H1 (cell line): ENCODE results near the gene PDE4D. TPM values are rescaled to one million over a fixed set of nuclear protein-coding genes. Genes with fewer than 3 reads are reported as not detected.

Source experiments
- CTCF ChIA-PET: fragments of 300-600 bp; sonication (Branson Sonifier 250); formaldehyde crosslinking; loops from one replicate; lab custom pipeline; 2021; ENCODE audit not compliant: partially characterized antibody; lab: Charles Lee
- POLR2A ChIA-PET: fragments of 300-600 bp; sonication (Branson Sonifier 250); formaldehyde crosslinking; loops from one replicate; lab custom pipeline; 2021; ENCODE audit warnings: inconsistent platforms; ENCODE audit not compliant: partially characterized antibody; lab: Charles Lee
- DNase-seq, 2 experiments: peaks; one replicate each; pipeline versions ENCODE4 v3.0.0 to v3.0.0-alpha.2; 2010 to 2022; ENCODE audit warnings: low spot score in 2 of 2, low read depth in 1 of 2, mixed read lengths in 1 of 2
- FAIRE-seq: peaks from 2 replicates; lab custom pipeline; 2011; peaks lifted over from hg19 to GRCh38; lab: Jason Lieb, UNC
- H2AFZ ChIP-seq: 2 replicates; pipeline ENCODE4 v1.8.1; 2012; ENCODE audit warnings: low read length, inconsistent platforms
- H2AK5ac ChIP-seq: 2 replicates; pipeline ENCODE4 v1.6.1; 2013; ENCODE audit warnings: low read depth, low read length
- H2BK120ac ChIP-seq: replicated peaks from 2 replicates; pipeline ENCODE3; 2013; ENCODE audit warnings: low read depth, low read length, inconsistent platforms
- H2BK12ac ChIP-seq: 2 replicates; pipeline ENCODE4 v1.6.1; 2013; ENCODE audit warnings: low read depth, low read length
- H2BK15ac ChIP-seq: 2 replicates; pipeline ENCODE4 v1.6.1; 2013; ENCODE audit warnings: low read length
- H2BK20ac ChIP-seq: 2 replicates; pipeline ENCODE4 v1.6.1; 2013; ENCODE audit warnings: low read length
- H2BK5ac ChIP-seq: 2 replicates; pipeline ENCODE4 v1.6.1; 2013; ENCODE audit warnings: low read depth, low read length
- H3K14ac ChIP-seq: 2 replicates; pipeline ENCODE4 v1.6.1; 2013; ENCODE audit warnings: inconsistent platforms; ENCODE audit not compliant: insufficient read length
- H3K18ac ChIP-seq: 2 replicates; pipeline ENCODE4 v1.6.1; 2013; ENCODE audit warnings: low read length; ENCODE audit errors: extremely low read depth
- H3K23ac ChIP-seq: 2 replicates; pipeline ENCODE4 v1.6.1; 2013; ENCODE audit warnings: inconsistent platforms; ENCODE audit not compliant: insufficient read length
- H3K23me2 ChIP-seq: 2 replicates; pipeline ENCODE4 v1.6.1; 2013; ENCODE audit warnings: low read depth, low read length
- H3K27ac ChIP-seq: 2 replicates; pipeline ENCODE4 v1.6.1; 2011; ENCODE audit warnings: low read depth, low read length, inconsistent platforms
- H3K27me3 ChIP-seq, 4 experiments: replicated peaks in 1 of 4; 1 replicate in 1 of 4; 2 replicates in 3 of 4; pipeline versions ENCODE4 v1.6.1 to v1.8.1; 2011 to 2013; ENCODE audit warnings: low read length in 3 of 4, mild to moderate bottlenecking in 3 of 4, inconsistent platforms in 2 of 4, mixed read lengths in 2 of 4, moderate library complexity in 1 of 4; ENCODE audit not compliant: control insufficient read depth in 3 of 4, insufficient read depth in 3 of 4; ENCODE audit errors: extremely low read depth in 1 of 4
- H3K36me3 ChIP-seq, 4 experiments: 2 replicates each; pipeline versions ENCODE4 v1.6.1 to v1.8.1; 2011 to 2013; ENCODE audit warnings: mild to moderate bottlenecking in 4 of 4, low read length in 3 of 4, moderate library complexity in 2 of 4, control low read depth in 1 of 4, inconsistent platforms in 1 of 4; ENCODE audit not compliant: insufficient read depth in 4 of 4, control insufficient read depth in 2 of 4
- H3K4ac ChIP-seq: replicated peaks from 2 replicates; pipeline ENCODE3; 2013; ENCODE audit warnings: low read length, low read depth, mixed read lengths, inconsistent platforms; ENCODE audit not compliant: insufficient read length
- H3K4me1 ChIP-seq, 4 experiments: replicated peaks in 1 of 4; 1 replicate in 1 of 4; 2 replicates in 3 of 4; pipeline versions ENCODE4 v1.6.1 to v1.8.1; 2011 to 2013; ENCODE audit warnings: low read length in 3 of 4, inconsistent platforms in 2 of 4, mixed read lengths in 1 of 4; ENCODE audit not compliant: insufficient read depth in 4 of 4, control insufficient read depth in 3 of 4
- H3K4me2 ChIP-seq, 2 experiments: 2 replicates each; pipeline versions ENCODE4 v1.6.1 to v1.8.1; 2011 to 2013; ENCODE audit warnings: low read depth in 2 of 2, low read length in 2 of 2, control low read depth in 1 of 2, inconsistent platforms in 1 of 2, mild to moderate bottlenecking in 1 of 2; ENCODE audit not compliant: insufficient read depth in 1 of 2
- H3K4me3 ChIP-seq, 4 experiments: fragments of 200-600, 300-600 bp in 1 of 4; sonication (generic), shearing (Covaris generic), sonication (Bioruptor Twin) in 1 of 4; 2 replicates each; pipeline versions ENCODE4 v1.5.1 to v1.8.1; 2011 to 2016; ENCODE audit warnings: low read length in 4 of 4, low read depth in 3 of 4, control low read depth in 2 of 4, inconsistent platforms in 2 of 4, mild to moderate bottlenecking in 2 of 4, mixed read lengths in 1 of 4, moderate library complexity in 1 of 4; ENCODE audit not compliant: insufficient read depth in 2 of 4; ENCODE audit errors: extremely low read depth in 1 of 4
- H3K56ac ChIP-seq: replicated peaks from 2 replicates; pipeline ENCODE3; 2013; ENCODE audit warnings: low read depth, mild to moderate bottlenecking, mixed read lengths, low read length, inconsistent platforms; ENCODE audit not compliant: insufficient read length
- H3K79me1 ChIP-seq: 2 replicates; pipeline ENCODE4 v1.6.1; 2013; ENCODE audit warnings: low read depth, low read length, control low read depth
- H3K79me2 ChIP-seq, 2 experiments: 2 replicates each; pipeline versions ENCODE4 v1.6.1 to v1.8.1; 2012 to 2013; ENCODE audit warnings: low read length in 2 of 2, mild to moderate bottlenecking in 2 of 2, inconsistent platforms in 1 of 2; ENCODE audit not compliant: insufficient read depth in 2 of 2, control insufficient read depth in 1 of 2
- H3K9ac ChIP-seq, 4 experiments: replicated peaks in 1 of 4; 1 replicate in 1 of 4; 2 replicates in 3 of 4; pipeline versions ENCODE4 v1.6.1 to v1.8.1; 2011 to 2013; ENCODE audit warnings: low read depth in 3 of 4, low read length in 3 of 4, control low read depth in 2 of 4, mild to moderate bottlenecking in 2 of 4, moderate library complexity in 2 of 4, inconsistent platforms in 1 of 4; ENCODE audit errors: extremely low read depth in 1 of 4
- H3K9me3 ChIP-seq, 2 experiments: 2 replicates each; pipeline versions ENCODE4 v1.6.1 to v1.8.1; 2012 to 2013; ENCODE audit warnings: mild to moderate bottlenecking in 2 of 2, moderate library complexity in 2 of 2, control low read depth in 1 of 2, inconsistent platforms in 1 of 2, low read depth in 1 of 2, low read length in 1 of 2, mixed read lengths in 1 of 2; ENCODE audit not compliant: insufficient read depth in 2 of 2
- H4K20me1 ChIP-seq, 2 experiments: replicated peaks in 1 of 2; 2 replicates each; pipeline versions ENCODE3 to v1.8.1; 2011 to 2013; ENCODE audit warnings: inconsistent platforms in 2 of 2, low read length in 2 of 2, mild to moderate bottlenecking in 1 of 2; ENCODE audit not compliant: insufficient read depth in 2 of 2, control insufficient read depth in 1 of 2
- H4K5ac ChIP-seq: 2 replicates; pipeline ENCODE4 v1.6.1; 2013; ENCODE audit warnings: low read length, low read depth, mixed read lengths, inconsistent platforms; ENCODE audit not compliant: insufficient read length
- H4K8ac ChIP-seq: 2 replicates; pipeline ENCODE4 v1.8.0; 2013; ENCODE audit warnings: mild to moderate bottlenecking, moderate library complexity, low read length, inconsistent platforms; ENCODE audit not compliant: insufficient read depth; ENCODE audit errors: extremely low read depth
- H4K91ac ChIP-seq: replicated peaks from 2 replicates; pipeline ENCODE3; 2013; ENCODE audit warnings: low read length, mixed read lengths, inconsistent platforms; ENCODE audit not compliant: insufficient read length
- ATF3 ChIP-seq: IDR thresholded peaks from 2 replicates; pipeline ENCODE4 v1.6.1; 2011; ENCODE audit warnings: low read depth, mild to moderate bottlenecking, low read length; ENCODE audit not compliant: insufficient read depth
- EGR1 ChIP-seq: IDR thresholded peaks from 2 replicates; pipeline ENCODE4 v1.6.1; 2011; ENCODE audit warnings: low read depth, low read length, borderline replicate concordance
- EP300 ChIP-seq, 2 experiments: IDR thresholded peaks; 1 replicate in 1 of 2; 2 replicates in 1 of 2; pipeline ENCODE4 v1.6.1; 2011 to 2012; ENCODE audit warnings: low read depth in 2 of 2, low read length in 2 of 2, mild to moderate bottlenecking in 2 of 2, borderline replicate concordance in 1 of 2, inconsistent platforms in 1 of 2, moderate library complexity in 1 of 2
- GABPA ChIP-seq: IDR thresholded peaks from 2 replicates; pipeline ENCODE4 v1.6.1; 2011; ENCODE audit warnings: mild to moderate bottlenecking, low read length, moderate library complexity, borderline replicate concordance; ENCODE audit not compliant: insufficient read depth
- KDM1A ChIP-seq: fragments of 200-600, 300-600 bp; sonication (generic); IDR thresholded peaks from 2 replicates; pipeline ENCODE4 v1.7.1; 2016; ENCODE audit warnings: mild to moderate bottlenecking, low read length, borderline replicate concordance
- MAX ChIP-seq: IDR thresholded peaks from 2 replicates; pipeline ENCODE4 v1.6.1; 2012; ENCODE audit warnings: inconsistent platforms
- PHF8 ChIP-seq: fragments of 200-600 bp; sonication (generic); conservative IDR thresholded peaks from 2 replicates; pipeline ENCODE4 v1.7.1; 2012; ENCODE audit warnings: low read depth, mild to moderate bottlenecking, inconsistent platforms, low read length, moderate library complexity
- POLR2A ChIP-seq, 2 experiments: IDR thresholded peaks; 1 replicate in 1 of 2; 2 replicates in 1 of 2; pipeline ENCODE4 v1.6.1; 2011; ENCODE audit warnings: low read depth in 2 of 2, low read length in 2 of 2, mild to moderate bottlenecking in 2 of 2; ENCODE audit errors: control extremely low read depth in 1 of 2
- POU5F1 ChIP-seq: IDR thresholded peaks from 2 replicates; pipeline ENCODE4 v1.6.1; 2011; ENCODE audit warnings: low read depth, mild to moderate bottlenecking, low read length, moderate library complexity
- RNF2 ChIP-seq: fragments of 200-900, 300-1000 bp; sonication (generic); IDR thresholded peaks from 2 replicates; pipeline ENCODE4 v1.7.1; 2016; ENCODE audit warnings: borderline replicate concordance, low read depth, mild to moderate bottlenecking, antibody characterized with exemption, low read length; ENCODE audit not compliant: poor library complexity, severe bottlenecking; ENCODE audit errors: missing control alignments
- TAF7 ChIP-seq: optimal IDR thresholded peaks from 2 replicates; pipeline ENCODE3; 2011; ENCODE audit warnings: low read depth, mild to moderate bottlenecking, inconsistent platforms, low read length, moderate library complexity, borderline replicate concordance
- TCF12 ChIP-seq: IDR thresholded peaks from 2 replicates; pipeline ENCODE4 v1.6.1; 2011; ENCODE audit warnings: low read depth, mild to moderate bottlenecking, low read length
- ZNF274 ChIP-seq: IDR thresholded peaks from 2 replicates; pipeline ENCODE4 v1.7.0; 2012; ENCODE audit warnings: low read length, borderline replicate concordance; ENCODE audit errors: extremely low read depth
- WGBS, 2 experiments: shearing (Covaris generic) in 1 of 2; methylation state at CpG; one replicate each; pipeline versions ENCODE4 v1.1.6 to v1.1.7; 2013 to 2015; ENCODE audit warnings: low lambda C conversion rate in 2 of 2, mixed read lengths in 2 of 2, inconsistent platforms in 1 of 2, low coverage in 1 of 2, missing lambda C conversion rate in 1 of 2; ENCODE audit not compliant: insufficient replicate concordance in 2 of 2, insufficient coverage in 1 of 2, insufficient read length in 1 of 2; ENCODE audit errors: extremely low coverage in 1 of 2, missing lambda C conversion rate in 1 of 2; 5-methylcytosine and 5-hydroxymethylcytosine counted together
- polyA plus RNA-seq, 7 experiments: library from polyadenylated mRNA; depleted of rRNA in 3 of 7; stranded (reverse) in 5 of 7; unstranded in 2 of 7; fragments of >200 nt in 5 of 7; fragments of 200-250 nt in 2 of 7; gene quantifications; 1 replicate in 5 of 7; 2 replicates in 1 of 7; 4 replicates in 1 of 7; pipeline versions ENCODE4 v1.2.1 to v1.2.3, GENCODE V29; 2011 to 2013; ENCODE audit warnings: missing spikeins in 2 of 7, mixed read lengths in 2 of 7
- total RNA-seq: library from RNA; stranded (reverse); fragmentation: NEBNext Ultra II Directional; extraction: Animal tissue kit (Norgen Biotek cat#: 25700); gene quantifications from 2 replicates; pipeline ENCODE4 v1.2.1, GENCODE V29; 2021

Gene PDE4D
- total and polyA plus RNA-seq, 2 of the 8 experiments (the other 6 are each of a cell fraction or from before 2014, with no cell fraction given), result 2.3 to 3.7 TPM

GRCh38 chr5:58986281-58986680, 907.2 kb downstream of the PDE4D start:
- Histone ChIP-seq H3K27me3 (no peaks in the 10 kb centered on the region), H3K9ac (no peak overlapping the region), H3K9me3 (0 out of 4 replicates have a peak, but pooled peaks cover 0 to 2% of the 10 kb centered on the region in 2 experiments), H2AFZ (no peak overlapping the region), H4K5ac (no peak overlapping the region), H4K91ac (no peak overlapping the region), H3K4me3 (no peak overlapping the region), H2BK120ac (no peak overlapping the region), H3K27ac (no peak overlapping the region), H3K23ac (no peak overlapping the region), H3K18ac (no peak overlapping the region), H2BK5ac (no peak overlapping the region), H4K8ac (no peak overlapping the region), H2BK20ac (no peak overlapping the region), H3K36me3 (no peaks in the 10 kb centered on the region; a peak in 1 of 8 replicates), H3K23me2 (no peaks in the 10 kb centered on the region), H3K4me1 (no peaks in the 10 kb centered on the region), H3K79me2 (no peaks in the 10 kb centered on the region), H4K20me1 (no peaks in the 10 kb centered on the region), H3K4me2 (no peak overlapping the region), H2BK12ac (no peak overlapping the region), H3K79me1 (no peaks in the 10 kb centered on the region), H3K14ac (no peak overlapping the region), H3K56ac (no peak overlapping the region), H2AK5ac (no peak overlapping the region), H3K4ac (no peak overlapping the region), H2BK15ac (no peak overlapping the region)
- FAIRE-seq (no peak), DNase-seq (no peak)
- ChIA-PET POLR2A (interaction anchor here (1.1 kb wide), 1 partner anchor 13 kb away, joined by 3 read pairs; no protein-coding TSS in a partner anchor), CTCF (interaction anchor here (1.3 to 2.8 kb wide), 7 partner anchors 10 to 114 kb away, joined by 3 to 12 read pairs (median 7); no protein-coding TSS in a partner anchor)
- 61% methylated on average over 8 of the region's 8 CpGs; no CpG with 5 or more reads in 1 of the 2 experiments for WGBS, 2 experiments
- TF ChIP-seq TCF12 (no peak), ATF3 (no peak), GABPA (no peak), POU5F1 (no peak), TAF7 (no peak), EGR1 (no peak), RNF2 (no peak), POLR2A (IDR thresholded peaks at IDR 0.05; ENCODE audit: control extremely low read depth in 1 of 2, low read depth in 2 of 2, low read length in 2 of 2) (no peak), ZNF274 (no peak), KDM1A (no peak), EP300 (IDR thresholded peaks at IDR 0.05; ENCODE audit: borderline replicate concordance in 1 of 2, low read depth in 2 of 2, low read length in 2 of 2) (no peak), PHF8 (no peak), MAX (no peak)
